GM23248 (cell line): Measurements from ENCODE around the gene FAM124B.

Source experiments
- EZH2 ChIP-seq: fragments of 200-600 bp; sonication (generic); IDR thresholded peaks from 2 replicates; pipeline ENCODE4 v1.6.1; 2018; ENCODE audit warnings: antibody characterized with exemption, mild to moderate bottlenecking; ENCODE audit not compliant: insufficient read depth, poor library complexity, severe bottlenecking
- EZH2phosphoT487 ChIP-seq: fragments of 200-600 bp; sonication (generic); IDR thresholded peaks from 2 replicates; pipeline ENCODE4 v1.6.1; 2018; ENCODE audit warnings: antibody characterized with exemption, moderate library complexity, mild to moderate bottlenecking, low read depth; ENCODE audit not compliant: insufficient read depth

DNA sequence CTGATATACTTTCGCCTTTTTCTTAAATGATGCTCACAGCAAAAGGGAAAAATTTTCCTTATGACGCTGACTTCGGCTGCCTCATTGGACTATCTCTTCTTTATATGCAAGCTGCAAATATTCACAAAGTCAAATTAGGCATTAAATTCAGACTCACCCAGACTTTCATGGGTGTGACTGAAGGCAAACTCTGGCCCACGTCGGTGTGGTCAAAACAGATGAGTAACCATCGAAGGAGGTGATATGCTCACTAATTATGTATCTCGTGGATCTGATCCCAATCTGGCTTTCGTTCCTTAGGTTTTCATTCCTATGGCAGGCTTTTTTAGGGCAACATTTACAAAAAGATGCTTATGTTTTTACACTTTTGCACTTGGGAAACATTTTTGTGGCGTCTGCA, 36.6 kb downstream of the FAM124B start:
- TF ChIP-seq EZH2 (no peak), EZH2phosphoT487 (no peak)
